ENCODE data around the gene UPP2.

Gene UPP2

GRCh38 chr2:158142568-158143332 is 41.1 kb downstream of the UPP2 start:
- no peak for DNase-seq

- no peak for DNase-seq
These were observed 42.2 kb downstream of the UPP2 start for GRCh38 chr2:158143703-158144360.

GRCh38 chr2:158144914-158145625 is 43.4 kb downstream of the UPP2 start:
- no peak for DNase-seq

- no peak for DNase-seq
These were observed 51.8 kb downstream of the UPP2 start for GRCh38 chr2:158153270-158154015.

GRCh38 chr2:158154596-158154995 is 52.9 kb downstream of the UPP2 start:
- DNase-seq: no peak

- DNase-seq: no peak
These were observed 71.0 kb downstream of the UPP2 start for GRCh38 chr2:158172719-158173118.

- no peak for DNase-seq
These were observed 72.8 kb downstream of the UPP2 start for GRCh38 chr2:158174495-158174894.

- DNase-seq: no peak
These were observed 73.3 kb downstream of the UPP2 start for GRCh38 chr2:158174956-158175355.

- DNase-seq: no peak
These were observed 77.0 kb downstream of the UPP2 start for GRCh38 chr2:158178646-158179045.

- DNase-seq: no peak
These were observed 78.0 kb downstream of the UPP2 start for GRCh38 chr2:158179660-158180059.

- DNase-seq: no peak
These were observed 79.5 kb downstream of the UPP2 start for GRCh38 chr2:158181171-158181570.

- no peak for DNase-seq
These were observed 81.1 kb downstream of the UPP2 start for GRCh38 chr2:158182676-158183295.

- DNase-seq: no peak
These were observed 82.3 kb downstream of the UPP2 start for GRCh38 chr2:158184001-158184400.

- no peak for DNase-seq
These were observed 83.1 kb downstream of the UPP2 start for GRCh38 chr2:158184556-158185343.

Measured in activated T-cell treated with anti-CD3 and anti-CD28 coated beads for 4 hours (primary cell).